Right lung (tissue), 5 donors: ENCODE data around the gene METRNL. TPM values are rescaled to one million over a fixed set of nuclear protein-coding genes. Genes with fewer than 3 reads are reported as not detected.

Experiments used
- DNase-seq, 2 donors: peaks; one replicate each; pipeline ENCODE4 v3.0.0-alpha.2; 2013
- polyA plus RNA-seq, 5 donors: library from polyadenylated mRNA; unstranded; fragments of 120-200 nt; gene quantifications; one replicate each; pipeline versions ENCODE4 v1.2.1 to v1.2.3, GENCODE V29; 2013; ENCODE audit warnings: inconsistent platforms in 1 of 5, low replicate concordance in 1 of 5; ENCODE audit not compliant: insufficient read length in 5 of 5, insufficient read depth in 1 of 5

Gene METRNL
- polyA plus RNA-seq, 5 donors, result 9.5 to 24.6 (median 17.6) TPM

- no peak for DNase-seq
These were observed 1.5 kb upstream of the METRNL start for GRCh38 chr17:83077939-83078338.

GRCh38 chr17:83078378-83079351 is 744 bp upstream of the METRNL start:
- DNase-seq, result no peak

DNA sequence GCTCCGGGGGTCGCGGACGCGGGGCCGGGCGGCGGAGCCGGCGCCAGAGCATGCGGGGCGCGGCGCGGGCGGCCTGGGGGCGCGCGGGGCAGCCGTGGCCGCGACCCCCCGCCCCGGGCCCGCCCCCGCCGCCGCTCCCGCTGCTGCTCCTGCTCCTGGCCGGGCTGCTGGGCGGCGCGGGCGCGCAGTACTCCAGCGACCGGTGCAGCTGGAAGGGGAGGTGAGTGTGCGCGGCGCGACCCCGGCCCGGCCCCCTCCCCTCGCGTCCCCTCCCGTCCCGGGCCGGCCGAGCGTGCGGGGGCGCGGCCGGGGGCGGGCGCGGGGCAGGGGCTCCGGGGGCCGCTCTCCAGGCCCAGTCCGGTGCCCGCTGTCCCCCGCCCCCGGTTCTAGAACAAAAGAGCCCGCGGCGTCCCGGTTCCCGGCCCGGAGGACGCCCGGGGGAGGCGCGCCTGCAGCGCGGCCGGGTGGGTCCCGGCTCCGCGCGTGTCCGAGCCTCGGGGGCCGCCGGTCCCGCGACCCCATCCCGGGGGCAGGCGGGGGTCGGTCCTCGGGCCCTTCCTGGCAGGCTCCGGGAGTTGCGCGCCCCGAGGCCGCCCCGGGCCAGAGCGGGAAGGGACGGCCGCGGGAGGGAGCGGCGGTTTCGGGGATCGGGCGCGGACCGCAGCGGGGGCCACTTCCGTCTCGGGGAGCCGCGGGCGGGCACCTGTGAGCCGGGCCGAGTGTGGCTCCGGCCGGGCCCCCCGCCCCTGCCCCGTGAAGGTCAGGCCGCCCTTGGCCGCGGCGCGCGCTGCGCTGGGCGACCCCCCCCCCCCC is 563 bp downstream of the METRNL start:
- DNase-seq, result no peak

DNA sequence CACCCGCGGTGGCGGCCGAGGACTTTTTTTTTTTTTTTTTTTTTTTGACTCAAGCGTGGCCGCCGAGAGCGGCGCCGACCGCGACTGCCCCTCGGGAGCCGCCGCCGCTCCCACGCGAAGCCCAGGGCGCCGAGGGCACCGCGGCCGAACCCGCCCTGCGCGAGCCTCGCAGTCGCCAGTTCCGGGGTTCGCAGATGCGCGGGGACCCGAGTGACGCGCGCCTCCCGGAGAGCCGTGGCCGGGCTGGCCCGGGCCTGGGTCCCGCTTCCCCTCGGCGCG is 1.1 kb downstream of the METRNL start:
- DNase-seq, result no peak

DNA sequence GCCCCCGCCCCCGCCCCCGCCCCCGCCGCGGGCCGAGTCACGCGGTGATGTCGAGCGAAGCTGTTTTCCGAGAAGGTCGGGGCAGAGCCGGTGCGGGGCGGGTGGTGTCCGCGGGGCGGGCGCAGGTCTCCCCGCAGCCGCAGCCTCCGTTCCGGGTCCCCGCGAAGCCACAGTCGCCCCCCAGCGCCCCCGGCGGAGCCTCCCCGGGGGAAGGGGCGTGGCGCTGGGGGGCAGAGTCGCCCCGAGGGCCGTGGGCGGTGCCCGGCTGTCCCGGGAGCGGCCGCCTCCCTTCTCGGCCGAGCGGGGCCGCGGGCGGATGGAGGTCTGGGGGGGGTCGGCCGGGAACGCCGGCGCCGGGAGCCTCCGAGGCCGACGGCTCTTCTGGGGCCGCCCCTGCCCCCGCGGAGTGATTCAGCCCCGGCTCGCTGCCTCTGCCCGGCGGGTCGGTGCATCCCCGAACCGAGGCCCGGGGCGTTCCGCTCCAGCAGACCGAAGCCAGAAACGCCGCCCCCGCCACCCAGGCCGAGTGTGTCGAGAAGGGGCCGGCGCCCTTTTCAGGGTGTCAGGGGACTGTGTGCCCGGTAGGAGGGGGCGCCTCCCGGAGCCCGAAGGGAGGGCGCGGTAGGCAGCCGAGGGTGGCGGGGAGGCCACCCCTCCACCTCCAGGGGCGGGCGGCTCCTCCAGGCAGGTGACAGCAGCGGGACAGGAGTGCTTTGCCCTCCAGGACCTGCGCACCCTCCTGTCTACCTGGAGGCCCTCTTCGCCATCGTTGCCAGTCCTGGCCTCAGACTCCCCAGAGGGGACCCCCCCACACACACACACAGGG is 1.7 kb downstream of the METRNL start:
- no peak for DNase-seq

GRCh38 chr17:83081684-83082201 is 2.3 kb downstream of the METRNL start:
- no peak for DNase-seq

DNA sequence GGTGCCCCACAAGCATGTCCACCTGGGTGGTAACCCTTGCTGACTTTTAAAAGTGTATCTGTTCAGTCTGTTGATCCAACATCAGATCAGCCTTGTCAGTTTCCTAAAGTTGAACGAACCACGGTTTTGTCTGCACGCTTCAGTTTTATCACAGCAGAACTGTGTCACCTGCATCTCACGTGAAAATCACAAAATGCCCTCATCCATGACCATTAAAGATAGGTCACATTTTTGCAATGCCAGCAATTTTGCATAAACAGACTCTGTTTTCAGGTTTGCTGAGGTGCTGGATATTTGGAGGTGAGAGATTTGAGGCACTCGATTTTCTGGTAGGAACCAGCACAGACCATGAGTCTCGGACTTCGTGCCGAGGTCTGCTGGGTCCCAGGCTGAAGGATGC is 3.0 kb downstream of the METRNL start:
- DNase-seq, result no peak

GRCh38 chr17:83082909-83083367 is 3.5 kb downstream of the METRNL start:
- DNase-seq, result no peak

- peak; percentile 65 to 70 for DNase-seq
These were observed 4.2 kb downstream of the METRNL start for GRCh38 chr17:83083368-83084201.

DNA sequence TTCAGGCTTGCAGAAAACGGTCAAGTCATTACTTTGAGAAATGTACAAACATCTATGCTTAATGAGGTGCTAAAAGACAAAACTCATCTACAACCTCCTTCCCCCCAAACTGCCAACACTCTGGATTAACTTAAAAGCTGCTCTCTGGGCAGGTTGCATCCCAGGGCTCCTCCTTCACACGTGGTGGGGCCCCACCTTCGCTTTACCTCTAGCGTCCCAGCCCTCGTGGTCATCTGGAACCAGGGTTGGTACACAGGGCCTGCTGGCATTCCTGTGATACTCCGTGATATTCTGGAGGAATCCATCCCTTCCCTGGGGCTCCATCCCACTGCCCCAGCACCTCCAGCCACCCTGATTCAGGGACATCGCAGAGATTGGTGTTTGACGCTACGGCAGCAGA is 4.8 kb downstream of the METRNL start:
- no peak for DNase-seq

GRCh38 chr17:83084621-83085056 is 5.2 kb downstream of the METRNL start:
- DNase-seq, result no peak

DNA sequence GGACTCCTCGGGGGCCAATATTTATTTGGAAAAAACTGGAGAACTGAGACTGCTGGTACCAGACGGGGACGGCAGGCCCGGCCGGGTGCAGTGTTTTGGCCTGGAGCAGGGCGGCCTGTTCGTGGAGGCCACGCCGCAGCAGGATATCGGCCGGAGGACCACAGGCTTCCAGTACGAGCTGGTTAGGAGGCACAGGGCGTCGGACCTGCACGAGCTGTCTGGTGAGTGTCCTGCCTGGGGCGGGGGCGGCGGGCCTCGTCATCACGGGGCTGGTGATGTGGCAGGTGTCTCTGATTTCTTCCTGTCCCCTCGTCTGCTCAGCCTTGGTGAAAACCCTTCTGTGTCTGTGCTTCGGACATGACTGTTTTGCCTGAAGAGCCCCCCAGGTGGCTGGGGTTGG is 5.7 kb downstream of the METRNL start:
- no peak for DNase-seq

DNA sequence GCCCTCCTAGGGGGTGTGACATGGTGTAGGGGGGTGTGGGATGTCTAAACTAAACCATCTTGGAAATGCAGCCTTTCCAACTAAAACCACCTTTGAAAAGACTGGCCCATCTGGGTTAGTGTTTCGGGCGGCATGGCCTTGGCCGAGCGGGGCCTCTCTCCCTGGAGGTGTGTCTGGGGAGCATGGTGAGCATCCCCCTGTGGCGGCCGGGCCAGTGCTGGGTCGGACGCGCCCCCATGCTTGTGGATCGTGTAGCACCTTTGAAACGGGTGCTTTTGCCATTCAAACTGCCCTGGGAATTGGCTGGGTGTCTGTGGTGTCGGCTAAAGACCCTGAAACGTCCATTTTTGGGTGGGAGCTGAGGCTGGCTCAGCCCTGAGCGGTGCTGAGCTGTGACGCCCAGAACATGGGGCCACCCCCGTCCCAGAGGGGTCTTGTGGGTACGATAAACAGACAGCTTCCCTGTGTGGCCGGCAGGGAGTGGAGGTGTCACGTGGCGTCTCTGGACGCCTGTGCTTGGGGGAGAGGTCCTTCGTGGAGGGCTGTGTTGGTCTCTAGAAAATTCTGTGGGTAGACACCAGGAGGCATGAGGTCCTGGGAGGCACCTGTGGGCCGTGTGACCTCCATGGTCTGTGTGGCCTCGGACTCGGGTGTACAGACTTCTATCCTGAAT is 6.3 kb downstream of the METRNL start:
- DNase-seq, result no peak

GRCh38 chr17:83086199-83086880 is 6.9 kb downstream of the METRNL start:
- DNase-seq, result no peak

- DNase-seq, result no peak
These were observed 7.7 kb downstream of the METRNL start for GRCh38 chr17:83086907-83087787.

DNA sequence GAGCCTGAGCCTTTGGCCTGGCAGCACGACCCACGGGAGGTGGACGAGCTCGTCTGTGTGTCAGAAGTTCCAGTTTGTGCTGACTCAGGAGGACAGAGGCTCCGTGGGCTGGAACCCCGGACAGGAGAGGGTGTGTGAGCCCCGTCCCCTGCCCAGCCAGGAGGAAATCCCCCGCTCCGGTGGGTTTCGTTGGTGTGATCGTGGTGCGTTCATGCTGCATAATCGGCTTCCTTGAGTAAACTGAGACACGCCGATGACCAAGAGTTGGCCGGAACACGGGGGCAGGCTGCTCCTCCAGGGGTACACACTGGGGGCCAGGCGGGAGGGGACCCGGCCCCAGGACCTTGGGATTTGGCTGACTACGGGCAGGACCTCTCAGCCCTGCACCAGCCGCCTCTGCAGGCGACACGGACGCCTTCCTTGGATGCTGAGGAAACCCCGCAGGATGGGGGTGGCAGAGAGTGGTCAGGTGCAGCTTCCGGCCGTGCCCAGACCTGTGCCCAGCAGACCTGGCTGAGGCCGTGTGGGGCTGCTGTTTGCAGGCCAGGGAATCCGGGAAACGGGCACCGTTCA is 8.5 kb downstream of the METRNL start:
- DNase-seq, result no peak

DNA sequence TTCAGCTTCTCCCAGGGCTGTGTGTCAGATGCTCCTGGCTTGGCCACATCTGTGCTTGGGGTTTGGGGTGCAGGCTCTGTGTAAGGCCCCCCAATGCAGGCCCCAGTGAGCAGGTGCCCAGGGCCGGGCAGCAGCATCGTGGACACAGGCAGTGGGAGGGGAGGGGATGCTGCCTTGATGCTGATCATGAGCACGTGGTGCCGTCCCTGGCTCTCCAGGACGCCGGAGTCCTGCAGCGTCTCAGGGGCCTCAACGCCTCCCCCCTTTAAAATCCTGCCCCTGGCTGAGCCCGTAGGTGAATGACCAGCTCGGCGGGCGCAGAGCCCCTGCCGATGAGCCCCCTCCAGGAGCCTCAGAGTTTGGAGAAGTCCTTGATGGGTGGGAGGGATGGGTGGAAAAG is 9.0 kb downstream of the METRNL start:
- no peak for DNase-seq

DNA sequence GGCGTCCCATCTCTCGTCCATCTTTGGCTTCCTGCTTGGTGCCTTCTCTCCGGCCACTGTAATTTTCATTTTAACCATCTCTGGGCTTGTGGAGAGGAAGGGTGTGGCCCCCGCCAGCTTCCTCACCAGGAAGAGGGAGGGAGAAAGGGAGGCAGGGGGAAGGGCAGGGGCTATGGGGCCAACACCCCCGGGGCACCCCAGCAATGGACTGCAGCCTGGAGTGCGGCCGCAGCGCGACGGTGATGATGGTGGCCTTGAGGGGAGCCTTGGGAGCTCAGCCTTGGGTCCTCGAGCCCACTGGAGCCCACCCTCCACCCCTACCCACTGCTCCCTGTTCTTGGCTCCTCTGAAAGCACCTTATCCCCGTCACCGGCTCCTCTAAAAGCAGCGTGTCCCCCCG is 9.5 kb downstream of the METRNL start:
- DNase-seq, result no peak
